H4 (cell line): ENCODE data around the gene ERC2. TPM values are rescaled to one million over a fixed set of nuclear protein-coding genes. Genes with fewer than 3 reads are reported as not detected.

Experiments
- DNase-seq: peaks from one replicate; pipeline ENCODE4 v3.0.0-alpha.2; 2015; ENCODE audit warnings: low spot score
- total RNA-seq: library from RNA; depleted of rRNA; stranded (reverse); fragments of >200 nt; shearing (Covaris generic); gene quantifications from 2 replicates; pipeline ENCODE4 v1.2.3, GENCODE V29; 2014

The ERC2 gene
- total RNA-seq, 1 experiment from 2014 or later, result 1.6 TPM

DNA sequence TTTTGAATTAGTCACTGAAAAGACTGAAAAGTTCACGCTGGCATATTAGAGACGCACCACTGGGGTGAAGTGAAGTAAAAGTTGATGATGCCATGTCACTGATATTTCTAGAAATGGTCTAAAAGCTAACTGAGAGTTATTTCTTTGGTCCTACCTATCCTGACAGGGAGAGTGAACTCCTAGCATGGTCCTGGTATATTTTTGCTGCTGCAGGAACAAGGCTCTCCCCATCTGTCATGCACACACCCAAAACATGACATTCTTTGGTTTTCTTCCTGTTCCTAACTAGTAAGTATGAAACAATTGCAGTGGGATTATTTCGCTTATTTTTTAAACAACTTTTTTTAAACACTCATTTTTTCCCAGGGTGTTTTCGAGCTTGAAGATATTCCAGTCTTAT is 466.7 kb downstream of the ERC2 start:
- no peak for DNase-seq

DNA sequence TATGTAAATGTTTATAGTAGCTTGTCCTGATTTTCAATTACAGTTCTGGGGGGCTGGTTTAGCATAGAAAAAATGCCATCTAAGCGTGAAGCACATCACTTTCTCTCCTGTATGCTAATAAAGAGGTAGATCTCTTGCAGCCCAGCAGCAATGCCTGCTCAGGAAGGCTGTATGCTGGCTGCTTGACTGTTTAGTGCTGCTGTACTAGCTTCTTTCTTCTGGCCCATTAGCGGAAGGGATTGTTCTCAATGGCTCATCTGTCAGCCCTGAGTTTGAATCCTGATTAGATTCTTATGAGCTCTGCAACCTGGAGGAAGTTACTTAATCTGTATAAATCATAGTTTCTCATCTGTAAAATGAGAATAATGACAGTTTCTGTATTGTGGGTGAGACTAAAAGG is 478.9 kb downstream of the ERC2 start:
- no peak for DNase-seq

DNA sequence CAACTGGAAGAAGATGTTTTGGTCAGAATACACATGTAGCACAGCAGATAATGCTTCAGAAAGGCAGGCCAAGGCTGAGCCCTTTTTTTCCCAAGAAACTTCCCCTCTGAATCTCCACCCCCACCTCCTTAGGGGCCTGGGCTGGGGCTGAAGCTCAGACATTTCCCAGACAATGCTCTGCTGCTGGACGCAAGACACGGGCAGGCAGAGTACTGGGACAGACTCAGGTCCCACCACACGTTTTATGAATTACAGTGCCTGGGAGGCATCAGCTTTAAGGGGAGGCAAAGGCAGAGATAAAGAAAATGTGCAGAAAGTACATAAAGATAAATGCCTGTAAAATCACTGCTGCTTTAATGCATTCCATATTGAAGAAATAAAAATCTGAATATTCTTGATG is 479.4 kb downstream of the ERC2 start:
- DNase-seq, result no peak

- DNase-seq, result no peak
Measured at GRCh38 chr3:55984626-55985025, 483.6 kb downstream of the ERC2 start.

DNA sequence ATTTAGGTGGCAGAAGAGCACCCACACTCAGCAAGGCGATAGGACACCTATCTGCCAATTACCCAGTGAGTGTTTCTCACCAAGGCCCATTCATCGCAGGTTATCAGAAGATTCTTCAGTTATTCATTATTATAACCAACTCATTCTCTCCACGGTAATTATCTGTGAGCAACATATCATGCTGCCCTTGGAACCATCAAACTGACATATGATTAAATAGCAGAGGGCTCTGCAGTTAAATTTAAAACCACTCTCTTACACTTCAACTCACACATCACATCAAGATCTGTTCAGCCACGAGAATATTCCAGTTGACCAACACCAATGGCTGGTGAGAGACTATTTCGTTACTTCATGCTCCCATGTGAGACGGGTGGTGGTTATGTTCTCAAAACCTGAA is 489.3 kb downstream of the ERC2 start:
- no peak for DNase-seq

DNA sequence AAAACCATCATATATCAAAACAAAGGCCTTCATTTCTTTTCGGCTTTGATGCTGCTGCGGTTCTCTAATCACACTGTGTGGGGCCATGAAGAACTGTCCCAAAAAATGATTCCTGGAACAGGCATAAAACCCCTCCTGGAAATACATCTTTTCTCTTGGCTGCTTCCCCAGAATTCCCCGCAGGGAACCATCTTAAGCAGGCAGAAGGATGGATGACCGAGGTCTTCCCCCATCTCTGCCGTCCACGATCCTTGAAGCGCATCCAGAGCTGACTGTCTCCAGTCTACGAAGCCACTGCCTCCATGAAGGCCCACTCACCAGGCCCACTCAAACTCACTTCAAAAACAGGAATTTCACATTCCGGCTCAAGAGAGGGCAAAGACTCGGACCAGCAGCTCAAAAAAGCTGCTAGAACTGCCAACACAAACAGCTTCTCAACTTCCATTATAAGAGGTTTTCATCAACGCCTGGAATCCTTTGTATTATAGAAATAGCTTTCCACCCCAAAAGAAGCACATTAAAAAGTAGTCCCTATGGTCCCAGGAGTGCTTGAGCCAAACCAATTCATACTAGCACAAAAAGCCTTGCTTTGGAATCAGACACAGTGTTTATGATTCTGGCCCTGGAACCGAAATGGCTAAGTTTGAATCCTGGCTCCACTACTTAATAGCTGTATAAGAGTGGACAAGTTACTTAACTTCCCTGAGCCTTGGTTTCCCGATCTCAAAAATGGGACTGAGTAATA is 493.7 kb downstream of the ERC2 start:
- no peak for DNase-seq

GRCh38 chr3:55969634-55970033 is 498.6 kb downstream of the ERC2 start:
- no peak for DNase-seq

DNA sequence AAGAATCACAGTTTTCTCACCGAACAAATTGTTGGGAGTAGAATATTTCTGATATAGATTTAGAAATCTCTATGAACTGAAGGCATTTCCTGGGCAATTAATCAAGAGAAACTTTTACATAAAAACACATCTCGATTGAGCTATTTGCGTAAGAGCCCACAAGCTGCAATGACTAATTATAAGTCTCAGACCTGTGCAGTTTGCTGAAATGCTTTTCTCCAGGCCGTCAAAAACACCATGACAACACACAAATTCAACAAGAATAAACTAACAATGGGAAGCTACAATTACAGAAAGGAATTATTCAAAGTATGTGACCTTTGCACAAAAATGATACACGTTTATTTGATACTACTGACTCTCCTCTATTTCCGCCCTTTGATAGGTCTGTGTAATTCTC is 499.9 kb downstream of the ERC2 start:
- DNase-seq, result no peak

DNA sequence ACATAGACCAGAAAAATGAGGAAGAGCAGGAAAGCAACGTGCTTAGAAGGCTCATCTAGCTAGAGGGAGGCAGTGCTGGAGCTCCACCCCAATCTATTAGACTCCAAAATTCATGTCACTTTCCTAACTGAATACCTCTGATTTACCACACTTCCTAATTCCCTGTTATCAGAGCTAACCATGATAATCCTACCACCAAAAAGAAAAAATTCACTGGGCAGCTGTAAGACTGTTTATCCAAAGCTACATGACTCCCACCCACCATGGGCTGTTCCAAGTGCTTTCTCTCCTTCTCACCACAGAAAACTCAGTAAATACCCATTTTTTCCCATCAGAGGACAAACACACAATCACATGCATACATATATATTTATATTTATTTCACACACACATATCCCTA is 501.7 kb downstream of the ERC2 start:
- DNase-seq, result no peak

DNA sequence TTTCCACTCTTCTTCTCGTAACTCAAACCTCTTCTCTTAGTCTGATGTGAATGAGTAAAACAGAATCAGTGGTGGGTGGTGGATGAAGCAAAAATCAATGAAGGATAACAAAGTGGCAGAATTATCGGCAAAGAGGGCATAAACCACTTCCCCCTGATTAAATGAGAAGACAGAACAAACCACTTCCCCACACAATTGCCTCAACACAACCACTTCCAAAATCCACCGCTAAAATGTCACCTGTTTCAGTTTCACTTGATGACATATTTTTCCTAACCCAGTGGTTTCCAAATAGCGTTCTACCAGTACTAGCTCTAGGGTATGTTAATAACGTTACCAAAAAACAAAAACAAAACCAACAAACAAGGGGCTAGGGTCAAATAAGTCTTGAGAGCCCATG is 502.5 kb downstream of the ERC2 start:
- no peak for DNase-seq

DNA sequence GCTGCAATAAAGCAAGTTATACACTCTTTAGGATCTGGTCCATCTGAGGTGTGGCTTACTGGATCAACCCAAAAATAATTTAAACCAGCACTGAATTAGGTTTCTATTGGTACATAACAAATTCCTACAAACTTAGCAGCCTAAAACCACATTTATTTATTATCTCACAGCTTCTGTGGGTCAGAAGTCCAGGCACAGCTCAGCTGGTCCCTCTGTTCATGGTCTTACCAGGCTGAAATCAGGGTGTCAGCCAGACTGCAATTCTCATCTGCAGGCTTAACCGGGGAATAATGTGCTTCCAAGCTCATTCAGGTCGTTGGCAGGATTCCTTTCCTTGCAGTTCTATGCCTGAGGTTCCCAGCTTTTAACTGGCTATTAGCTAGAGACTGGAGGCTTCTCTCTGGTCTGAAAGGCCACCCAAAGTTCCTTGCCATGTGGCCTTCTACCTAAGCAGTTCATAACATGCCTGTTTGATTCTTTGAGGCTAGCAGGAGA is 503.7 kb downstream of the ERC2 start:
- no peak for DNase-seq

- DNase-seq, result no peak
Measured at GRCh38 chr3:55963601-55964000, 504.7 kb downstream of the ERC2 start.

DNA sequence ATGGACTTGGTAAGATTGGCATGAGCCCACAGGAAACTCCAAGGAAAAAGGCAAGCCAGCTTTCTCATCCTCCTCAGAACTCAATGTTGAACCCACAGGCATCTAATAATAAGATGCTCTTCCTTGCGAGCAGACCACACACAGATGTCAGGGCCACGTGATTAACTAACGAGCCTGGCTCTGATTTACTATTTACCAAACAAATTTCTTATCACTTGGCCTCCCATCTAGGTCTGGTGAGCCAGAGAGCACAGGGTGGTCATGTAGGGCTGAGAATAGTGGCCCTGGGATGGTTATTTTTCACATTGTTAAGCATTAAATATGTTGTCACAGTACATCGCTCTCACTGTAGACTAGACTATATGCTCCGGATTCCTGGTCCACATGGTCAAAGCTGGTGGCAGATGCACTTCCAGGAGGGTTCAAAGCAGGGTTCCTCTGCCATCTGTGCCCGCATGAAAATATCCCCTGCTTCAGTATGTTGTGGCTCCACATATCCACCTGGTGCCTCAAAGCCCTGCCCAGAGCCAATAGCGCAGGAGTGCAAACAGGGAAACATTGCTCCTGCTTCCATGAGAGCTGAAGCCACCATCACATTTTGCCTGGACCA is 508.7 kb downstream of the ERC2 start:
- DNase-seq, result no peak

DNA sequence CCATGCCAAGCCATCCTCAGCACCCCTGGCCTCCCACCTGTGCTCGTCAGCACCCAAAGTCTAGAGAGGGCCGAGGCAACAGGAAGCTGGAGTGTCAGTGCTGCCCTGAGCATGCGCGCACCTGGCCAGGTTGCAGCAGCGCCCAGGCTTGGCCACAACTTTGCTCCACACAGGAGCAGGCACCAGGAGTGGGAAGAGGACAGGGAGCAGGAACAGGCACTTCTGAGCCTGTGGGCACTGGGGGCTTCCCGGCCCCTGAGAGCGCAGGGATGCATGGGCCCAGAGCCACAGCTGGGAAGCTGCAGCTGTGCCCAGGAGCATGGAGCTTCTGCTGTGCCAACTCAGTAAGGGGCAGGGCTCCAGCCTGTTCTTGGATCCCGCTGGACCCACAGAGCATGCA is 509.7 kb downstream of the ERC2 start:
- DNase-seq, result no peak

- no peak for DNase-seq
Measured at GRCh38 chr3:55955891-55956477, 512.3 kb downstream of the ERC2 start.

- DNase-seq, result no peak
Measured at GRCh38 chr3:55951388-55951787, 516.9 kb downstream of the ERC2 start.

DNA sequence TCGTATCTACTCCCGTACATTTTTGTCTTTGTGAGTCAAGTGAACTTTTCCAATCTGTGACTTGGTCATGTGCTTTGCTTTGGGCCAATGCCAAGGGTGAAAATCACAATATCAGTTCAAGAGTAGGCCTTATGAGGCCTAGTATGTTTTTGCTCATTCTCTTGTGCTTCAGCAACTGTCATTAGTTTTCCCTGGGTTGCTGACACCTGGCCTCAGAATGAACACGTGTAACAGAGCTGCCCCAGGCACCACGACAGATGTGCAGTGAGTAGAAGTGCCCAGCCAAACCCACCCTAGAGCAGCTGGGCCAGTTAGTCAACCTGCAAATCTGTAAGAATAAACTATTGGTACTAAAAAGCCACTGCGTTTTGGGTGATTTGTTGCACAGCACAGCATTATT is 520.9 kb downstream of the ERC2 start:
- DNase-seq, result no peak

DNA sequence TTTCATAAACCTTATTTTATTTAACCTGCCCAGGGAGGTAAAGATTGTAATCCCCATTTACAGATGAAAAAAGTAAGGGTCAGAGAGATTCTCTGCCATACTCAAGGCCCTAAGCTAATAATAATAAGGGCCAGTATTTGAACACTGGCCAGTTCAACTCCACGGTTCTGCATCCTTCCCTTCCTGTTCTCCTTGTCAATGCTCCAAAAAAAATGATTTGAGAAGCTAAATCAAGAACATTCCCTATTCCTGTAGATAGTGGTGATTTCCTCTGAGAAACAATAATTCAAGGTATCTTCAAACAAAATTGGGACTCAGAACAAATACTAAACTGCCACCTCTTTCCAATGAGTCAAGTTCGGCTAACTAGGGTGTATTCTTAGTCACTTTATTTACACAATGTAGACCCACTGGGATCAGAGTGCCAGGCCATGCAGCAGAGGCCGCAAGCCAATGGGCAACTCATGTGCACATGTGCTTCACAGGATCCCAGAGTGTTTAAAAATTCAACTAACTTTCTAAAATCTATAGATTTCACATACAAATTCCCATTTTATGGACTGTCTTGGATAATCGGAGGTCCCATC is 521.6 kb downstream of the ERC2 start:
- no peak for DNase-seq

DNA sequence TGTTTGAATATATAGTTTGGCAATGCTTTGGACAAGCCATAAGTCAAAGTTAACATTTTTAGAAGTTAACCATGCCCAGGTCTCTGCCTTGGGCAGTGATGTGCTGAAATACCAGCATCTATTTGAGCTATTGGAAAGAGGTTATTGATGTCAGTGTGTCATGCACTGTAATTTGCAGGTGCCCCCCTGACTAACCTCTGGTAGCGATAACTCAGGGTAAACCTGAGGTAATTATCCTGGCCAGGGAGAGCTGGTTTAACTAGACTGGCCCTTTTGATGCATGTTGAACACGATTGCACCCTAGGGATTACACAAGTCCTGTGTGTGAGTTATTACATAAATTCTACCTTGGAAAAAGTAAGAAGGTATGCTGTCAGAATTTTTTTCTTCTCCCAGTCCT is 525.4 kb downstream of the ERC2 start:
- DNase-seq, result no peak

GRCh38 chr3:55939287-55939686 is 529.0 kb downstream of the ERC2 start:
- no peak for DNase-seq

GRCh38 chr3:55937301-55937700 is 531.0 kb downstream of the ERC2 start:
- DNase-seq, result no peak

DNA sequence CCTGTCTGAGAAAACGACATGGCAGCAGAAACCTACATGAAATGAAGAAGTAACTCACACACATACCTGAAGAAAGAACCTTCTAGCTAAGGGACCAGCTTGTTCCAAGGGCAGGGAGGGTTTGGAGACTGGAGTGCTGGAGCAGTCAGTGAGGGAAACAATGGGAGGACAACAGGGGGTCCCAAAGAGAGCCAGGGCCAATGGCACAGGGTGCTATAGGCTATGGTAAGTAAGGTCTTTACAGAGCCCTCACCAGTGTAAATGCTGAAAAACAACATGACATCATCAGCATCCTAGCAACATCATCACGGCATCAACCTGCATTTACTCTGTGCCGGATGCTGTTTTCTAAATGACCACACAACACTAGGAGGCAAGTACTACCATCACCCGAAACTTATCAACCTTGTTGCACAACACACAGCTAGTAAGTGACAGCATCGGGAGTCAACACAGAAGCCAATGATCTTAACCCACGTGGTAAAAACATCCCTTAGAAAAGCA is 531.7 kb downstream of the ERC2 start:
- DNase-seq, result no peak

GRCh38 chr3:55935241-55935640 is 533.0 kb downstream of the ERC2 start:
- DNase-seq, result no peak
